GM19372 (cell line): ENCODE data around the gene ZNF536.

Experiments used
- ATAC-seq: cut with Tn5 transposase; IDR thresholded peaks from one replicate; pipeline ENCODE4 v1.9.1; 2021; ENCODE audit warnings: mild to moderate bottlenecking, low read depth, moderate library complexity; ENCODE audit not compliant: unreplicated experiment

The ZNF536 gene

GRCh38 chr19:30518965-30519606 is 146.9 kb downstream of the ZNF536 start:
- no peak for ATAC-seq

- ATAC-seq = no peak
These were observed 147.5 kb downstream of the ZNF536 start for GRCh38 chr19:30519607-30520205.

- no peak for ATAC-seq
These were observed 148.7 kb downstream of the ZNF536 start for GRCh38 chr19:30520735-30521479.

- ATAC-seq = no peak
These were observed 149.8 kb downstream of the ZNF536 start for GRCh38 chr19:30521937-30522336.

- no peak for ATAC-seq
These were observed 150.2 kb downstream of the ZNF536 start for GRCh38 chr19:30522341-30522740.

GRCh38 chr19:30523791-30524190 is 151.6 kb downstream of the ZNF536 start:
- no peak for ATAC-seq

- no peak for ATAC-seq
These were observed 153.2 kb downstream of the ZNF536 start for GRCh38 chr19:30525383-30525782.

GRCh38 chr19:30528919-30529318 is 156.7 kb downstream of the ZNF536 start:
- no peak for ATAC-seq

- no peak for ATAC-seq
These were observed 157.7 kb downstream of the ZNF536 start for GRCh38 chr19:30529876-30530275.

GRCh38 chr19:30530751-30531150 is 158.6 kb downstream of the ZNF536 start:
- ATAC-seq = no peak

- no peak for ATAC-seq
These were observed 162.8 kb downstream of the ZNF536 start for GRCh38 chr19:30535011-30535410.

- no peak for ATAC-seq
These were observed 164.8 kb downstream of the ZNF536 start for GRCh38 chr19:30536975-30537374.

- no peak for ATAC-seq
These were observed 167.1 kb downstream of the ZNF536 start for GRCh38 chr19:30539315-30539714.

GRCh38 chr19:30539981-30540380 is 167.8 kb downstream of the ZNF536 start:
- ATAC-seq = no peak

GRCh38 chr19:30540761-30541160 is 168.6 kb downstream of the ZNF536 start:
- ATAC-seq = no peak

- no peak for ATAC-seq
These were observed 169.4 kb downstream of the ZNF536 start for GRCh38 chr19:30541575-30541974.

- no peak for ATAC-seq
These were observed 171.2 kb downstream of the ZNF536 start for GRCh38 chr19:30543243-30543945.

GRCh38 chr19:30545752-30546151 is 173.6 kb downstream of the ZNF536 start:
- no peak for ATAC-seq

- no peak for ATAC-seq
These were observed 174.1 kb downstream of the ZNF536 start for GRCh38 chr19:30546332-30546731.

GRCh38 chr19:30547246-30547645 is 175.1 kb downstream of the ZNF536 start:
- no peak for ATAC-seq

- no peak for ATAC-seq
These were observed 177.0 kb downstream of the ZNF536 start for GRCh38 chr19:30549151-30549550.
